ENCODE data around the gene C2CD4D. TPM values are rescaled to one million over a fixed set of nuclear protein-coding genes. Genes with fewer than 3 reads are reported as not detected.
"Not testable (repeated sequence)": the region's sequence is repeated elsewhere in the genome, so short reads cannot be mapped to it uniquely, and the experiment has no call there.

C2CD4D gene
- 0.12 TPM for polyA plus RNA-seq (ENCODE audit: insufficient read length)

GRCh38 chr1:151839457-151840403 lies at the start of gene C2CD4D:
Gene C2CD4D (minus strand): TSS chr1:151839820. CDS start chr1:151838989, 831 bp downstream.
- DNase-seq, result no peak

- no peak for DNase-seq
Observed at GRCh38 chr1:151888972-151889570, 49.5 kb upstream of the C2CD4D start.

GRCh38 chr1:151887028-151887427 lies 47.4 kb upstream of the C2CD4D start:
- DNase-seq, result no peak

- no peak for DNase-seq
Observed at GRCh38 chr1:151885479-151885878, 45.9 kb upstream of the C2CD4D start.

- DNase-seq, result not testable (repeated sequence)
Observed at GRCh38 chr1:151884879-151885278, 45.3 kb upstream of the C2CD4D start.

- DNase-seq, result not testable (repeated sequence)
Observed at GRCh38 chr1:151884445-151884844, 44.8 kb upstream of the C2CD4D start.

- not testable (repeated sequence) for DNase-seq
Observed at GRCh38 chr1:151883898-151884297, 44.3 kb upstream of the C2CD4D start.

- DNase-seq, result not testable (repeated sequence)
Observed at GRCh38 chr1:151882918-151883317, 43.3 kb upstream of the C2CD4D start.

GRCh38 chr1:151882466-151882865 lies 42.8 kb upstream of the C2CD4D start:
- DNase-seq, result no peak

GRCh38 chr1:151881479-151881878 lies 41.9 kb upstream of the C2CD4D start:
- no peak for DNase-seq

- no peak for DNase-seq
Observed at GRCh38 chr1:151875419-151876097, 35.9 kb upstream of the C2CD4D start.

- not testable (repeated sequence) for DNase-seq
Observed at GRCh38 chr1:151872776-151873175, 33.2 kb upstream of the C2CD4D start.

- DNase-seq, result no peak
Observed at GRCh38 chr1:151871284-151872030, 31.8 kb upstream of the C2CD4D start.

GRCh38 chr1:151868486-151868885 lies 28.9 kb upstream of the C2CD4D start:
- no peak for DNase-seq

GRCh38 chr1:151867765-151868411 lies 28.3 kb upstream of the C2CD4D start:
- DNase-seq, result no peak

- DNase-seq, result no peak
Observed at GRCh38 chr1:151867321-151867720, 27.7 kb upstream of the C2CD4D start.

GRCh38 chr1:151864411-151864810 lies 24.8 kb upstream of the C2CD4D start:
- no peak for DNase-seq

GRCh38 chr1:151862604-151863003 lies 23.0 kb upstream of the C2CD4D start:
- no peak for DNase-seq

- DNase-seq, result no peak
Observed at GRCh38 chr1:151860504-151861187, 21.0 kb upstream of the C2CD4D start.

GRCh38 chr1:151859891-151860293 lies 20.3 kb upstream of the C2CD4D start:
- DNase-seq, result no peak

All from hindlimb muscle (tissue), 1 donor.